Duodenal mucosa (tissue), 2 donors: ENCODE data around the gene CEACAM8.
"Not testable (repeated sequence)": the region's sequence is repeated elsewhere in the genome, so short reads cannot be mapped to it uniquely, and the experiment has no call there.

Experiments used
- H3K27ac ChIP-seq: one replicate; pipeline ENCODE4 v1.7.0; 2013; ENCODE audit warnings: low read depth, low read length
- H3K27me3 ChIP-seq, 2 donors: one replicate each; pipeline ENCODE4 v1.7.0; 2013; ENCODE audit warnings: low read length in 2 of 2, control low read depth in 1 of 2; ENCODE audit not compliant: insufficient read depth in 2 of 2, control insufficient read depth in 1 of 2
- H3K36me3 ChIP-seq, 2 donors: one replicate each; pipeline ENCODE4 v1.7.0; 2013; ENCODE audit warnings: low read length in 2 of 2, control low read depth in 1 of 2; ENCODE audit not compliant: insufficient read depth in 2 of 2, control insufficient read depth in 1 of 2
- H3K4me1 ChIP-seq, 2 donors: one replicate each; pipeline ENCODE4 v1.7.0; 2013; ENCODE audit warnings: low read length in 2 of 2, control low read depth in 1 of 2; ENCODE audit not compliant: insufficient read depth in 2 of 2, control insufficient read depth in 1 of 2
- H3K4me3 ChIP-seq, 2 donors: one replicate each; pipeline ENCODE4 v1.7.0; 2013; ENCODE audit warnings: low read length in 2 of 2, low read depth in 1 of 2
- H3K9ac ChIP-seq, 2 donors: one replicate each; pipeline ENCODE4 v1.7.0; 2013; ENCODE audit warnings: low read length in 2 of 2, low read depth in 1 of 2
- H3K9me3 ChIP-seq, 2 donors: one replicate each; pipeline ENCODE4 v1.7.0; 2013; ENCODE audit warnings: low read length in 2 of 2, control low read depth in 1 of 2; ENCODE audit not compliant: control insufficient read depth in 1 of 2

CEACAM8 gene

DNA sequence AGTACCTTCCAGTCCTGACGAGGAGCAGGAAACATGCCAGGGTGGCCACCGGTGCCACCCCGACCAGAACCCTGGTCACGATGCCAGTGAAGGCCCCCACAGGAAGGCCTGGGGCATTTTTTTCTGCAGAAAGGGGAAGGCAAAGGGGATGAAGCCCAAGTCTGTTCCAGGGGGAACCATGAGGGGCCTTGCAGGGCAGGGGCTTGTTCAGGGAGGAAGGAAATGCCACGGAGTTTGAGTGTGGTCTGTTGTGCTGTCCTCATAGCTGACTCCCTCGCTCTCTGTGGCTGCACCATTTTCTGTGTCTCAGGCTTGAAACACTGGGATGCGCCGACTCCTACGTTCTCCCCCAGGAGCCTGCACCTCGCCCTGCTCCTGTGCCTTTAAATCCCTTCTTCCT, 38.9 kb downstream of the CEACAM8 start:
- no peaks in the 10 kb centered on the region for H3K9me3 ChIP-seq
- no peaks in the 10 kb centered on the region for H3K36me3 ChIP-seq
- H3K4me3 ChIP-seq, result no peak overlapping the region
- no peak overlapping the region for H3K9ac ChIP-seq
- no peak overlapping the region for H3K27ac ChIP-seq
- H3K4me1 ChIP-seq, result no peaks in the 10 kb centered on the region
- H3K27me3 ChIP-seq, result peaks cover 0 to 4% of the 10 kb centered on the region in 2 donors

GRCh38 chr19:42555317-42555716, 39.4 kb downstream of the CEACAM8 start:
- H3K4me3 ChIP-seq, result no peak overlapping the region
- H3K4me1 ChIP-seq, result no peaks in the 10 kb centered on the region
- no peak overlapping the region for H3K27ac ChIP-seq
- no peaks in the 10 kb centered on the region for H3K9me3 ChIP-seq
- H3K9ac ChIP-seq, result no peak overlapping the region
- H3K36me3 ChIP-seq, result no peaks in the 10 kb centered on the region
- peaks cover 0 to 3% of the 10 kb centered on the region in 2 donors for H3K27me3 ChIP-seq

DNA sequence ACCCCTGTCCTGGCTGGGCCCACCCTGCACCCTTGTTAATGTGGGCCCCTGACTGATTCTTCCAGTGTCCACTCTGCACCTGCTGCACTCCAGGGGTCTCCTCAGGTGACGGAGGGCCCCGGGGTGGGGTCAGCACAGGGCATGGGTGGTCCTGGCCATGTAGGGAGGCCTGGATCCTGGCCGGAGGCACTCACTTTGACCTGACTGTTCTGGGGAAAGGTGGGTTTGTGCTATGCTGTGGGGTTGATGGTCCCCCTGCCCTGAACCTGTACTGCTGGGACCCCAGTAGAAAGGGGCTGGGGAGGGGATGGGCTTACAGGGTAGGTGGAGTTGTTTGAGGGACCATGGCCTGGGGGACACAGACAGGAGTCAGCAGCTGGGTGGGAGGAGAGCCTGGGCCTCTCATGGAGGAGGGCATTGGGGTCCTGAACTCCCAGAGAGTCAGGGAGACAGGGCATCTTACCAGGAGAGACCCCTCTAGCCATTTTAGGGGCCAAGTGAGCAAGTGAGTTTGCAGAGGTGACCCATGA, 40.6 kb downstream of the CEACAM8 start:
- no peaks in the 10 kb centered on the region for H3K36me3 ChIP-seq
- no peak overlapping the region for H3K27ac ChIP-seq
- no peaks in the 10 kb centered on the region for H3K27me3 ChIP-seq
- no peaks in the 10 kb centered on the region for H3K9me3 ChIP-seq
- H3K4me1 ChIP-seq, result no peaks in the 10 kb centered on the region
- H3K4me3 ChIP-seq, result no peak overlapping the region
- no peak overlapping the region for H3K9ac ChIP-seq

DNA sequence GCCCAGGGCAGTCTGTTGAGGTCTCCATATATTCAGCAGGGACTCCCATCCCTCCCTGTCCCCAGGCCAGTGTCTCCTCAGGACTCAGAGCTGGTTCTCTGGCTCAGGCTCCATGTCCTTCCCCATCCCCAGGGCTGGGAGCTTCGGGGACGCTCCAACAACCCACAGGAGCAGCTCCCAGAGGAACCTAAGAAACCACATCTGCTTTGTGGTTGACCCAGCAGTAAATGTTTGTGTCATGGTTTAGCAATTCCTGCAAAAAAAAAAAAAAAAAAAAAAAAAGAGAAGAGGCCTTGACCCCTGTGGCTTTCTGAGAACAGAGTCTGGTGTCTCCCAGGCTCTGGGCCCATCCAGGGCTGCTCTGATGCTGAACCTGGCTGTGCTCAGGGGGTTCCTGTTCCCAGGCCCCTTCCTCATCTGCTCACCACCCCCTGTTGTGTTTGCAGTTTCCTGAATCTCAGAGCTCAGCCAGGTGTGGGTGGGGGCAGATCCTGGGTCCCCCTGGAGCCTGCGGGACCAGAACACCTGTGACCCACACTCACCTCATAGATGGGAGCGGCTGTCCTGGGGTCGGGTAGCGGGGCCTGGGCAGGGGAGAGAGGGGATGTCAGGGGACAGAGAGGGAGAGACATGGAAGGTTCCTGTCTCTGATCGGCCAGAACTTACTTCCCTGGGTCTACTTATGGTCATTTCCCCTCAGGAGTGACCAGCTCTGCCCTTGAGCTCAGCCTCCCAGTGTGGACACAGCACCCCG, 41.3 kb downstream of the CEACAM8 start:
- Histone ChIP-seq H3K36me3 (no peaks in the 10 kb centered on the region), H3K4me1 (no peaks in the 10 kb centered on the region), H3K4me3 (no peak overlapping the region), H3K9me3 (no peaks in the 10 kb centered on the region), H3K27ac (no peak overlapping the region), H3K27me3 (no peaks in the 10 kb centered on the region), H3K9ac (no peak overlapping the region)

DNA sequence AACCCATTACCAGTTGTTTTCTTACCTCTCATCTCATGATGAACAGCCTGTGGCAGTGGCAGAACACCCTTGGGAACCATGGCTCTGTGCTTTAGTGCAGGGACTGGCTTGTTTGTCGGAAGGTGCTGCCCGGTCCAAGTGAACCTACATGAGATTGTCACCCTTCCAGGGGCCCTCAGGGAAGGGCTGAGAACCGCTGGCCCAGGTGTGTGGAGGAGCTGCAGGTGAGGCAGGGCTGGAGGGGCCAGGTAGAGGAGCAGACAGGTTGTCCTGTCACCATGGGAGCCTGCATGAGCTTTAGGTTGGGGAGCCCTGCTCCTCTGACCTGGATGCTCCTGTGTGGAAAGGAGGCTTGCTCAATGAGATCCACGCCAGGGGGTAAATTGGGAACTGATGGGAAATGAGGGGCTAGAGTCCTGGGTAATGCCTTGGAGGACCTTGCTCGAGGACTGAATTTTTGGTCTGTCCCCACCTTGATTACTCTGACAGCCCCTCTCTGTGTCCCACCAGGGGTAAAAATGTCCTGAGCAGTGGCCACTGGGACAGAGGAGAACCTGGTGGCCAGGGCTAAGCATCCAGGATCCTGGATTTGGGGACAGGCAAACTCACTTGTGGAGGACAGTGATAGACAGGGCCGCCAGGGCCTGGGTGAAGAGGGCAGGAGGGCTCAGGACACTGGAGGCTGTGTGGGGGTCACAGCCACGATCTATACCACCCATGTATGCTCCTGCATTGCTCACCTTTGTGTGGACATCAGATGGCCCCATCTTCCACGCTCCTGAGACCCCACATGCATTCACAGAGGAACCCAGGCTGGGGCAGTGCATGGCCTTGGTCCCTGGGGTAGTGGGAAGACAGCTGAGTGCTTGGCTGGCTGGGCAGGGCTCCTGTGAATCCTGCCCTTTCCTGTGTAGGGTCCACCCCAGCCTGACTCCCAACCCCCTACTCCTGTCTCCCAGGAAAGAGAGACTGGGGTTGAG, 42.3 kb downstream of the CEACAM8 start:
- Histone ChIP-seq H3K27ac (no peak overlapping the region), H3K36me3 (no peaks in the 10 kb centered on the region), H3K9ac (no peak overlapping the region), H3K4me1 (no peaks in the 10 kb centered on the region), H3K9me3 (no peaks in the 10 kb centered on the region), H3K27me3 (no peaks in the 10 kb centered on the region), H3K4me3 (no peak overlapping the region)

GRCh38 chr19:42550521-42550920, 44.2 kb downstream of the CEACAM8 start:
- H3K4me1 ChIP-seq, H3K9me3 ChIP-seq, H3K27me3 ChIP-seq, H3K4me3 ChIP-seq, H3K27ac ChIP-seq, H3K36me3 ChIP-seq, H3K9ac ChIP-seq: not testable (repeated sequence)

- H3K9ac ChIP-seq, H3K4me1 ChIP-seq, H3K36me3 ChIP-seq, H3K4me3 ChIP-seq, H3K27me3 ChIP-seq, H3K9me3 ChIP-seq, H3K27ac ChIP-seq: not testable (repeated sequence)
Observed at GRCh38 chr19:42549067-42549466, 45.7 kb downstream of the CEACAM8 start.

GRCh38 chr19:42548552-42548951, 46.2 kb downstream of the CEACAM8 start:
- no peaks in the 10 kb centered on the region for H3K27me3 ChIP-seq
- no peak overlapping the region for H3K9ac ChIP-seq
- no peaks in the 10 kb centered on the region for H3K9me3 ChIP-seq
- H3K4me1 ChIP-seq, result no peaks in the 10 kb centered on the region
- H3K27ac ChIP-seq, result no peak overlapping the region
- H3K4me3 ChIP-seq, result no peak overlapping the region
- H3K36me3 ChIP-seq, result no peaks in the 10 kb centered on the region

DNA sequence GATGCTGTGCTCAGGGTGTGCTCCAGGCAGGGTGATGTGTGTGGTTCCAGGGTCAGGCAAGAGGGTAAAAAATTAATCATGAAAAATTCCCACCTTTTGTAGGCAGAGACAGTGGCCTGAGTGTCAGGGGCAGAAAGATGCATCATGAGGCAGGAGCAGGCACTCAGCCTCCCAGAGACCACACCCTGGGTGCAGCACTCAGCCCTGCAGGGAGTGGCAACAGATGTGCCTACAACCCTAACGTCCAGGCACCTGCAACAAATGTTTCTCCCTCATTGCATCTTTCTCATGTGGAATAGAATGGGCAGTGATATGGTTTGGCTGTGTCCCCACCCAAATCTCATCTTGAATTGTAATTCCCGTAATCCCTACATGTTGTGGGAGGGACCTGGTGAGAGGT, 46.8 kb downstream of the CEACAM8 start:
- H3K27ac ChIP-seq, result no peak overlapping the region
- H3K4me3 ChIP-seq, result no peak overlapping the region
- peaks cover 1 to 2% of the 10 kb centered on the region in 2 donors for H3K27me3 ChIP-seq
- no peaks in the 10 kb centered on the region for H3K4me1 ChIP-seq
- H3K9me3 ChIP-seq, result no peaks in the 10 kb centered on the region
- H3K36me3 ChIP-seq, result no peaks in the 10 kb centered on the region
- H3K9ac ChIP-seq, result no peak overlapping the region

DNA sequence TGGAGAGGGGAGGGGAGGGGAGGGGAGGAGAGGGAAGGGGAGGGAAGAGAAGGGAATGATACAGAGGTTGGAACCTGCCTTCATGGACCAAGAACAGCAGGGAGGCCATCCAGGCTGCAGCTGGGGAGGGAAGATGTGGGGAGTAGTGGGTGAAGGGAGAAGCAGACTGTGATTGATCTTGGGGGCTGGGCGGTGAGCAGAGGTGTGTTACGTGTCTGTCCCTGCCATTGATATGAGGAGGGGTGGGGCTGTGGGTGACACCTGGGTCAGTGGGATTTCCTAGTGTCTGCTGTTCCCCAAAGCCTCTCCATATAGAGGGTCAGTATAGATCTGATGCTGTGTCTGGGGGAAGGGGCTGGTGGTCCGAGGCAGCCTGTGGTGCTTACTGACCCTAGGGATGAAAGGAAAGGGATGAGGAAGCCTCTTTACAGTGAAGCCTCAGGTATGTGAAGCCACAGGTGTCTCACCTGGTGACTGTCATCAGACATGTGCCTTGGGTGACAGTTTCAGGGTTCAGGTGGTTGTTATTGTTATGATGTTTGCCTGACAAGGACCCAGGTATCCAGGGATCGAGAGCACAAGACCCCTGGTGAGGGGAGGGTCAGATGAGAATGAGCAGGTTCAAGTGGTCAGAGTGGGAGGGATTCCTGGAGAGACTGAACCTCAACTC, 47.8 kb downstream of the CEACAM8 start:
- no peaks in the 10 kb centered on the region for H3K4me1 ChIP-seq
- H3K27me3 ChIP-seq, result peaks cover 3 to 6% of the 10 kb centered on the region in 2 donors
- H3K36me3 ChIP-seq, result no peaks in the 10 kb centered on the region
- H3K27ac ChIP-seq, result no peak overlapping the region
- no peaks in the 10 kb centered on the region for H3K9me3 ChIP-seq
- no peak overlapping the region for H3K4me3 ChIP-seq
- no peak overlapping the region for H3K9ac ChIP-seq
